Neural cell (in vitro differentiated cells): ENCODE results near the gene LTBP4. TPM values are rescaled to one million over a fixed set of nuclear protein-coding genes. Genes with fewer than 3 reads are reported as not detected.

ENCODE experiments used
- H2AFZ ChIP-seq: fragments of 200-600, 300-800 bp; sonication (generic), shearing (Covaris generic); 2 replicates; pipeline ENCODE4 v1.6.0; 2014; ENCODE audit warnings: low read depth, mild to moderate bottlenecking, antibody characterized with exemption, low read length, moderate library complexity
- H3F3A ChIP-seq: fragments of 200-600 bp; shearing (Covaris generic); 2 replicates; pipeline ENCODE4 v1.6.1; 2016; ENCODE audit warnings: mild to moderate bottlenecking, moderate library complexity, mixed read lengths, antibody characterized with exemption, low read length; ENCODE audit not compliant: insufficient read depth, poor library complexity, severe bottlenecking
- H3K27ac ChIP-seq: fragments of 200-600, 300-800 bp; sonication (generic), shearing (Covaris generic); 2 replicates; pipeline ENCODE4 v1.5.1; 2014; ENCODE audit warnings: mild to moderate bottlenecking, low read length, moderate library complexity
- H3K27me3 ChIP-seq: fragments of 300-800, 200-600 bp; sonication (generic), shearing (Covaris generic); 2 replicates; pipeline ENCODE4 v1.6.0; 2014; ENCODE audit warnings: mild to moderate bottlenecking, low read depth, low read length, moderate library complexity; ENCODE audit not compliant: insufficient read depth
- H3K36me3 ChIP-seq: fragments of 300-800, 200-600 bp; sonication (generic), shearing (Covaris generic); 2 replicates; pipeline ENCODE4 v1.5.1; 2014; ENCODE audit warnings: mild to moderate bottlenecking, antibody characterized with exemption, low read length, moderate library complexity; ENCODE audit not compliant: insufficient read depth
- H3K4me2 ChIP-seq: fragments of 300-800, 200-600 bp; sonication (generic), shearing (Covaris generic); 2 replicates; pipeline ENCODE4 v1.6.0; 2014; ENCODE audit warnings: mild to moderate bottlenecking, low read length
- H3K4me3 ChIP-seq: fragments of 300-800, 200-600 bp; sonication (generic), shearing (Covaris generic); 2 replicates; pipeline ENCODE4 v1.5.1; 2014; ENCODE audit warnings: mild to moderate bottlenecking, low read length, moderate library complexity
- H3K79me2 ChIP-seq: fragments of 200-600 bp; shearing (Covaris generic); replicated peaks from 2 replicates; pipeline ENCODE4 v1.6.0; 2014; ENCODE audit warnings: mild to moderate bottlenecking, low read length, moderate library complexity; ENCODE audit not compliant: insufficient read depth
- H3K9ac ChIP-seq: fragments of 300-800, 200-600 bp; sonication (generic), shearing (Covaris generic); 2 replicates; pipeline ENCODE4 v1.6.1; 2016; ENCODE audit warnings: mild to moderate bottlenecking, low read length, mixed read lengths
- H3K9me2 ChIP-seq: fragments of 200-600 bp; shearing (Covaris generic); 2 replicates; pipeline ENCODE4 v1.6.1; 2016; ENCODE audit warnings: mild to moderate bottlenecking, low read length, mixed read lengths; ENCODE audit not compliant: insufficient read depth
- H3K9me3 ChIP-seq: fragments of 200-600, 300-800 bp; sonication (generic), shearing (Covaris generic); 2 replicates; pipeline ENCODE4 v1.6.1; 2016; ENCODE audit warnings: mild to moderate bottlenecking, mixed run types, low read length, moderate library complexity, mixed read lengths
- H4K20me1 ChIP-seq: fragments of 200-600 bp; shearing (Covaris generic); 2 replicates; pipeline ENCODE4 v1.6.1; 2016; ENCODE audit warnings: mild to moderate bottlenecking, mixed run types; ENCODE audit not compliant: insufficient read depth
- CTCF ChIP-seq: fragments of 450-650 bp; IDR thresholded peaks from 2 replicates; pipeline ENCODE4 v1.5.1; 2014; ENCODE audit warnings: antibody characterized with exemption, mild to moderate bottlenecking, moderate library complexity; ENCODE audit not compliant: poor library complexity, severe bottlenecking
- EP300 ChIP-seq: fragments of 450-650 bp; conservative IDR thresholded peaks from 2 replicates; pipeline ENCODE4 v1.6.1; 2014; ENCODE audit warnings: antibody characterized with exemption, mild to moderate bottlenecking, moderate library complexity; ENCODE audit not compliant: poor library complexity, severe bottlenecking
- EZH2 ChIP-seq: fragments of 200-600, 300-800 bp; shearing (Covaris generic), sonication (generic); IDR thresholded peaks from 2 replicates; pipeline ENCODE4 v1.6.1; 2014; ENCODE audit warnings: antibody characterized with exemption, low read length, borderline replicate concordance, mild to moderate bottlenecking; ENCODE audit not compliant: insufficient read depth, poor library complexity, severe bottlenecking
- MXI1 ChIP-seq: fragments of 450-650 bp; conservative IDR thresholded peaks from 2 replicates; pipeline ENCODE4 v1.6.1; 2014; ENCODE audit warnings: antibody characterized with exemption, mild to moderate bottlenecking; ENCODE audit not compliant: poor library complexity, severe bottlenecking
- POLR2AphosphoS5 ChIP-seq: IDR thresholded peaks from 2 replicates; pipeline ENCODE4 v1.6.1; 2012
- RAD21 ChIP-seq: fragments of 450-650 bp; conservative IDR thresholded peaks from 2 replicates; pipeline ENCODE4 v1.6.1; 2014; ENCODE audit warnings: antibody characterized with exemption, mild to moderate bottlenecking, moderate library complexity
- REST ChIP-seq: IDR thresholded peaks from 2 replicates; pipeline ENCODE4 v1.6.1; 2012; ENCODE audit warnings: borderline replicate concordance
- SMC3 ChIP-seq: fragments of 450-650 bp; conservative IDR thresholded peaks from 2 replicates; pipeline ENCODE4 v1.6.1; 2014; ENCODE audit warnings: antibody characterized with exemption, mild to moderate bottlenecking, moderate library complexity; ENCODE audit not compliant: poor library complexity
- TAF1 ChIP-seq: IDR thresholded peaks from 2 replicates; pipeline ENCODE4 v1.6.1; 2012; ENCODE audit warnings: low read depth
- polyA plus RNA-seq: library from polyadenylated mRNA; depleted of rRNA; stranded (reverse); fragments of >200 nt; gene quantifications from 2 replicates; pipeline ENCODE4 v1.2.3, GENCODE V29; 2014

Gene LTBP4
- polyA plus RNA-seq, 1 donor from 2014 or later, result 55.6 TPM

- H3F3A ChIP-seq, result no peaks in the 10 kb centered on the region
- H3K4me3 ChIP-seq, result no peak overlapping the region
- H4K20me1 ChIP-seq, result no peaks in the 10 kb centered on the region
- H2AFZ ChIP-seq, result no peak overlapping the region
- H3K4me2 ChIP-seq, result no peak overlapping the region
- H3K36me3 ChIP-seq, result no peaks in the 10 kb centered on the region
- no peaks in the 10 kb centered on the region for H3K27me3 ChIP-seq
- TF ChIP-seq POLR2AphosphoS5, result no peak
- no peak for TF ChIP-seq SMC3
- TF ChIP-seq EZH2, result no peak
- no peak for TF ChIP-seq TAF1
- TF ChIP-seq MXI1, result no peak
- TF ChIP-seq RAD21, result no peak
- H3K9me3 ChIP-seq, result no peaks in the 10 kb centered on the region
- no peak overlapping the region for H3K9ac ChIP-seq
- H3K27ac ChIP-seq, result no peak overlapping the region
- no peaks in the 10 kb centered on the region for H3K79me2 ChIP-seq
- H3K9me2 ChIP-seq, result no peaks in the 10 kb centered on the region
Measured at GRCh38 chr19:40633207-40633606, 32.0 kb downstream of the LTBP4 start.

GRCh38 chr19:40638327-40638726 is 37.2 kb downstream of the LTBP4 start:
- Histone ChIP-seq H3K9me2 (no peaks in the 10 kb centered on the region), H3K9ac (no peak overlapping the region), H3K27me3 (no peaks in the 10 kb centered on the region), H3K4me3 (no peak overlapping the region), H3F3A (no peaks in the 10 kb centered on the region), H3K79me2 (no peaks in the 10 kb centered on the region), H3K9me3 (no peaks in the 10 kb centered on the region), H3K4me2 (no peak overlapping the region), H3K36me3 (no peaks in the 10 kb centered on the region), H4K20me1 (no peaks in the 10 kb centered on the region), H2AFZ (no peak overlapping the region), H3K27ac (no peak overlapping the region)
- TF ChIP-seq CTCF (no peak), REST (no peak), EZH2 (no peak), POLR2AphosphoS5 (no peak), RAD21 (no peak), SMC3 (no peak), MXI1 (no peak), TAF1 (no peak), EP300 (no peak)

GRCh38 chr19:40639638-40639982 is 38.4 kb downstream of the LTBP4 start:
- H3F3A ChIP-seq, result no peaks in the 10 kb centered on the region
- H3K4me2 ChIP-seq, result no peak overlapping the region
- H4K20me1 ChIP-seq, result no peaks in the 10 kb centered on the region
- no peak overlapping the region for H2AFZ ChIP-seq
- TF ChIP-seq EP300, result no peak
- TF ChIP-seq EZH2, result no peak
- no peak overlapping the region for H3K4me3 ChIP-seq
- no peaks in the 10 kb centered on the region for H3K9me3 ChIP-seq
- no peaks in the 10 kb centered on the region for H3K36me3 ChIP-seq
- no peaks in the 10 kb centered on the region for H3K9me2 ChIP-seq
- H3K79me2 ChIP-seq, result no peaks in the 10 kb centered on the region
- no peak overlapping the region for H3K27ac ChIP-seq
- no peaks in the 10 kb centered on the region for H3K27me3 ChIP-seq
- H3K9ac ChIP-seq, result no peak overlapping the region
